Prostate gland (tissue), 2 donors: ENCODE results near the gene LGMN.

Source experiments
- POLR2A ChIP-seq: fragments of 450-650 bp; IDR thresholded peaks from one replicate; pipeline ENCODE4 v1.6.1; 2016; ENCODE audit warnings: antibody characterized with exemption, mild to moderate bottlenecking
- POLR2AphosphoS5 ChIP-seq: sonication (generic); formaldehyde crosslinking; IDR thresholded peaks from one replicate; pipeline ENCODE4 v1.6.1; 2017; ENCODE audit warnings: antibody characterized with exemption
- TF ChIP-seq, protein P1 (sequence below), 4 experiments: fragments of 200-600 bp in 2 of 4; fragments of 450-650 bp in 2 of 4; sonication (generic) in 2 of 4; IDR thresholded peaks; 1 replicate in 3 of 4; 2 replicates in 1 of 4; pipeline ENCODE4 v1.5.1; 2016 to 2019; ENCODE audit warnings: antibody characterized with exemption in 4 of 4, mild to moderate bottlenecking in 2 of 4, moderate library complexity in 2 of 4

- TF ChIP-seq, protein P1, sequence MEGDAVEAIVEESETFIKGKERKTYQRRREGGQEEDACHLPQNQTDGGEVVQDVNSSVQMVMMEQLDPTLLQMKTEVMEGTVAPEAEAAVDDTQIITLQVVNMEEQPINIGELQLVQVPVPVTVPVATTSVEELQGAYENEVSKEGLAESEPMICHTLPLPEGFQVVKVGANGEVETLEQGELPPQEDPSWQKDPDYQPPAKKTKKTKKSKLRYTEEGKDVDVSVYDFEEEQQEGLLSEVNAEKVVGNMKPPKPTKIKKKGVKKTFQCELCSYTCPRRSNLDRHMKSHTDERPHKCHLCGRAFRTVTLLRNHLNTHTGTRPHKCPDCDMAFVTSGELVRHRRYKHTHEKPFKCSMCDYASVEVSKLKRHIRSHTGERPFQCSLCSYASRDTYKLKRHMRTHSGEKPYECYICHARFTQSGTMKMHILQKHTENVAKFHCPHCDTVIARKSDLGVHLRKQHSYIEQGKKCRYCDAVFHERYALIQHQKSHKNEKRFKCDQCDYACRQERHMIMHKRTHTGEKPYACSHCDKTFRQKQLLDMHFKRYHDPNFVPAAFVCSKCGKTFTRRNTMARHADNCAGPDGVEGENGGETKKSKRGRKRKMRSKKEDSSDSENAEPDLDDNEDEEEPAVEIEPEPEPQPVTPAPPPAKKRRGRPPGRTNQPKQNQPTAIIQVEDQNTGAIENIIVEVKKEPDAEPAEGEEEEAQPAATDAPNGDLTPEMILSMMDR (IDR thresholded peaks at IDR 0.05): peak in 1 of 4 experiments; percentile 3
- TF ChIP-seq POLR2A (no peak), POLR2AphosphoS5 (peak; percentile 96)
These were observed 28.5 kb downstream of the LGMN start for GRCh38 chr14:92719890-92720323.
